ENCODE data around the gene MFAP5. TPM values are rescaled to one million over a fixed set of nuclear protein-coding genes. Genes with fewer than 3 reads are reported as not detected.

Gene MFAP5
- total RNA-seq, 1 experiment from 2014 or later: 0.61 TPM

- peaks cover 27% of the 10 kb centered on the region for H3K27me3 Mint-ChIP-seq (ENCODE audit: insufficient read depth, unreplicated experiment)
- no TSS peak for BruUV-seq (replicated peaks)
- DNase-seq: no peak
- H3K9me3 Mint-ChIP-seq (ENCODE audit: unreplicated experiment): no peaks in the 10 kb centered on the region
- intact Hi-C loops (cut with micrococcal nuclease; ENCODE audit: unreplicated experiment): no loop called here
- Histone ChIP-seq H3K4me3 (ENCODE audit: low read depth, low read length) (no peak overlapping the region), H3K36me3 (ENCODE audit: control insufficient read depth, insufficient read depth, low read length) (no peaks in the 10 kb centered on the region), H3K4me1 (0 out of 2 replicates have a peak, but pooled peaks cover 6% of the 10 kb centered on the region), H3K27me3 (replicated peaks; ENCODE audit: control insufficient read depth, insufficient read depth, low read length) (no peaks in the 10 kb centered on the region), H3K9me3 (no peaks in the 10 kb centered on the region)
- no peak overlapping the region for H3K27ac Mint-ChIP-seq (ENCODE audit: unreplicated experiment)
- POLR2A ChIA-PET: no interaction called here
- CTCF ChIA-PET: interaction anchor here (0.7 to 1.0 kb wide), 3 partner anchors 11 to 248 kb away, joined by 3 to 4 read pairs (median 3); partner anchors contain the start of gene M6PR
- TF ChIP-seq CTCF (IDR thresholded peaks at IDR 0.05; ENCODE audit: insufficient read depth in 1 of 2, low read depth in 1 of 2, low read length in 1 of 2, severe bottlenecking in 1 of 2, unreplicated experiment in 1 of 2): no peak
- H3K4me3 Mint-ChIP-seq (ENCODE audit: unreplicated experiment): no peak overlapping the region
- H3K36me3 Mint-ChIP-seq (ENCODE audit: insufficient read depth, unreplicated experiment): peaks cover 6% of the 10 kb centered on the region
- H3K4me1 Mint-ChIP-seq (ENCODE audit: low read depth, unreplicated experiment): peaks cover 13% of the 10 kb centered on the region
Measured at GRCh38 chr12:8701046-8701660, 38.5 kb upstream of the MFAP5 start.

- Mint-ChIP-seq H3K4me3 (ENCODE audit: unreplicated experiment) (peak overlapping the region; percentile 15), H3K36me3 (ENCODE audit: insufficient read depth, unreplicated experiment) (peaks cover 6% of the 10 kb centered on the region), H3K4me1 (ENCODE audit: low read depth, unreplicated experiment) (peaks cover 13% of the 10 kb centered on the region), H3K27me3 (ENCODE audit: insufficient read depth, unreplicated experiment) (peaks cover 34% of the 10 kb centered on the region), H3K27ac (ENCODE audit: unreplicated experiment) (no peak overlapping the region), H3K9me3 (ENCODE audit: unreplicated experiment) (no peaks in the 10 kb centered on the region)
- H3K27me3 ChIP-seq (replicated peaks; ENCODE audit: control insufficient read depth, insufficient read depth, low read length): no peaks in the 10 kb centered on the region
- intact Hi-C loops (cut with micrococcal nuclease; ENCODE audit: unreplicated experiment): no loop called here
- CTCF ChIA-PET: no interaction called here
- no peak for TF ChIP-seq CTCF (IDR thresholded peaks at IDR 0.05; ENCODE audit: insufficient read depth in 1 of 2, low read depth in 1 of 2, low read length in 1 of 2, severe bottlenecking in 1 of 2, unreplicated experiment in 1 of 2)
- H3K9me3 ChIP-seq: no peaks in the 10 kb centered on the region
- no peak overlapping the region for H3K4me3 ChIP-seq (ENCODE audit: low read depth, low read length)
- 0 out of 2 replicates have a peak, but pooled peaks cover 6% of the 10 kb centered on the region for H3K4me1 ChIP-seq
- BruUV-seq (replicated peaks): no TSS peak
- POLR2A ChIA-PET: no interaction called here
- no peak for DNase-seq
- no peaks in the 10 kb centered on the region for H3K36me3 ChIP-seq (ENCODE audit: control insufficient read depth, insufficient read depth, low read length)
Measured at GRCh38 chr12:8699714-8700113, 37.1 kb upstream of the MFAP5 start.

GRCh38 chr12:8698879-8699278, 36.3 kb upstream of the MFAP5 start:
- H3K27me3 Mint-ChIP-seq (ENCODE audit: insufficient read depth, unreplicated experiment): peaks cover 34% of the 10 kb centered on the region
- no peak for TF ChIP-seq CTCF (IDR thresholded peaks at IDR 0.05; ENCODE audit: insufficient read depth in 1 of 2, low read depth in 1 of 2, low read length in 1 of 2, severe bottlenecking in 1 of 2, unreplicated experiment in 1 of 2)
- peaks cover 6% of the 10 kb centered on the region for H3K36me3 Mint-ChIP-seq (ENCODE audit: insufficient read depth, unreplicated experiment)
- BruUV-seq (replicated peaks): no TSS peak
- peak overlapping the region; percentile 76 for H3K4me3 ChIP-seq (ENCODE audit: low read depth, low read length)
- peak overlapping the region; percentile 95 for H3K4me3 Mint-ChIP-seq (ENCODE audit: unreplicated experiment)
- DNase-seq: no peak
- H3K9me3 ChIP-seq: no peaks in the 10 kb centered on the region
- POLR2A ChIA-PET: no interaction called here
- no peak overlapping the region for H3K27ac Mint-ChIP-seq (ENCODE audit: unreplicated experiment)
- peaks cover 13% of the 10 kb centered on the region for H3K4me1 Mint-ChIP-seq (ENCODE audit: low read depth, unreplicated experiment)
- H3K27me3 ChIP-seq (replicated peaks; ENCODE audit: control insufficient read depth, insufficient read depth, low read length): no peaks in the 10 kb centered on the region
- CTCF ChIA-PET: no interaction called here
- H3K36me3 ChIP-seq (ENCODE audit: control insufficient read depth, insufficient read depth, low read length): no peaks in the 10 kb centered on the region
- H3K4me1 ChIP-seq: 0 out of 2 replicates have a peak, but pooled peaks cover 6% of the 10 kb centered on the region
- intact Hi-C loops (cut with micrococcal nuclease; ENCODE audit: unreplicated experiment): no loop called here
- H3K9me3 Mint-ChIP-seq (ENCODE audit: unreplicated experiment): no peaks in the 10 kb centered on the region
